H9 (cell line): ENCODE data around the gene AMMECR1. TPM values are rescaled to one million over a fixed set of nuclear protein-coding genes. Genes with fewer than 3 reads are reported as not detected.

ENCODE experiments used
- DNase-seq: peaks from one replicate; pipeline ENCODE4 v3.0.0-alpha.2; 2017
- H2AFZ ChIP-seq: one replicate; pipeline ENCODE4 v1.6.1; 2013; ENCODE audit warnings: mild to moderate bottlenecking, low read length, control low read depth, moderate library complexity
- H2AK5ac ChIP-seq: 2 replicates; pipeline ENCODE4 v1.6.1; 2013; ENCODE audit warnings: low read length, control low read depth, mixed read lengths; ENCODE audit not compliant: insufficient read length
- H2BK120ac ChIP-seq: one replicate; pipeline ENCODE4 v1.6.1; 2013; ENCODE audit warnings: low read depth, mild to moderate bottlenecking, low read length, control low read depth, inconsistent platforms; ENCODE audit not compliant: poor library complexity, severe bottlenecking
- H2BK12ac ChIP-seq: 2 replicates; pipeline ENCODE4 v1.6.1; 2013; ENCODE audit warnings: low read length, control low read depth, mixed read lengths, low read depth; ENCODE audit not compliant: insufficient read length
- H2BK15ac ChIP-seq: 2 replicates; pipeline ENCODE4 v1.6.1; 2013; ENCODE audit warnings: low read depth, low read length, control low read depth
- H2BK20ac ChIP-seq: one replicate; pipeline ENCODE4 v1.6.1; 2013; ENCODE audit warnings: low read depth, mild to moderate bottlenecking, low read length, control low read depth, inconsistent platforms; ENCODE audit not compliant: poor library complexity, severe bottlenecking
- H2BK5ac ChIP-seq: 2 replicates; pipeline ENCODE4 v1.6.1; 2013; ENCODE audit warnings: low read length, control low read depth, mixed read lengths; ENCODE audit not compliant: insufficient read length
- H3K14ac ChIP-seq: 2 replicates; pipeline ENCODE4 v1.6.1; 2013; ENCODE audit warnings: low read length, control low read depth; ENCODE audit not compliant: insufficient read depth
- H3K18ac ChIP-seq: 2 replicates; pipeline ENCODE4 v1.6.1; 2013; ENCODE audit warnings: low read depth, mild to moderate bottlenecking, mixed read lengths, low read length, control low read depth; ENCODE audit not compliant: insufficient read length
- H3K23ac ChIP-seq: 2 replicates; pipeline ENCODE4 v1.6.1; 2013; ENCODE audit warnings: low read length, control low read depth, mixed read lengths, low read depth; ENCODE audit not compliant: insufficient read length
- H3K23me2 ChIP-seq: 2 replicates; pipeline ENCODE4 v1.6.1; 2013; ENCODE audit warnings: low read depth, mild to moderate bottlenecking, mixed read lengths, low read length, control low read depth; ENCODE audit not compliant: insufficient read length, poor library complexity, severe bottlenecking
- H3K27ac ChIP-seq: 2 replicates; pipeline ENCODE4 v1.5.1; 2013; ENCODE audit warnings: low read length, control low read depth, mixed read lengths, low read depth; ENCODE audit not compliant: insufficient read length
- H3K27me3 ChIP-seq: 2 replicates; pipeline ENCODE4 v1.6.1; 2013; ENCODE audit warnings: low read length, control low read depth, inconsistent platforms; ENCODE audit not compliant: insufficient read depth
- H3K4ac ChIP-seq: 2 replicates; pipeline ENCODE4 v1.6.1; 2013; ENCODE audit warnings: low read depth, mild to moderate bottlenecking, control low read depth, inconsistent platforms, low read length, moderate library complexity
- H3K4me1 ChIP-seq: 2 replicates; pipeline ENCODE4 v1.6.1; 2013; ENCODE audit warnings: low read length, control low read depth, inconsistent platforms; ENCODE audit not compliant: insufficient read depth
- H3K4me2 ChIP-seq: 2 replicates; pipeline ENCODE4 v1.6.1; 2013; ENCODE audit warnings: low read length, control low read depth, mixed read lengths; ENCODE audit not compliant: insufficient read length, insufficient read depth
- H3K56ac ChIP-seq: 2 replicates; pipeline ENCODE4 v1.6.1; 2013; ENCODE audit warnings: low read depth, mild to moderate bottlenecking, mixed read lengths, low read length, control low read depth; ENCODE audit not compliant: insufficient read length
- H3K79me1 ChIP-seq: 2 replicates; pipeline ENCODE4 v1.6.1; 2013; ENCODE audit warnings: low read depth, mild to moderate bottlenecking, moderate library complexity, low read length, control low read depth, inconsistent platforms; ENCODE audit not compliant: insufficient read depth, poor library complexity, severe bottlenecking
- H3K79me2 ChIP-seq: 2 replicates; pipeline ENCODE4 v1.6.1; 2013; ENCODE audit warnings: low read length, control low read depth, inconsistent platforms; ENCODE audit not compliant: insufficient read depth
- H3K9ac ChIP-seq: 2 replicates; pipeline ENCODE4 v1.6.1; 2013; ENCODE audit warnings: low read length, control low read depth, mixed read lengths; ENCODE audit not compliant: insufficient read length; ENCODE audit errors: extremely low read depth
- H3K9me3 ChIP-seq: one replicate; pipeline ENCODE4 v1.6.1; 2013; ENCODE audit warnings: low read depth, low read length, inconsistent platforms; ENCODE audit not compliant: control insufficient read depth
- H3T11ph ChIP-seq: one replicate; pipeline ENCODE4 v1.6.1; 2013; ENCODE audit warnings: mild to moderate bottlenecking, low read length, control low read depth, inconsistent platforms
- H4K20me1 ChIP-seq: one replicate; pipeline ENCODE4 v1.6.1; 2013; ENCODE audit not compliant: control insufficient read depth, insufficient read length, insufficient read depth
- H4K5ac ChIP-seq: 2 replicates; pipeline ENCODE4 v1.6.1; 2013; ENCODE audit warnings: low read depth, mild to moderate bottlenecking, mixed read lengths, low read length, control low read depth; ENCODE audit not compliant: insufficient read length
- H4K8ac ChIP-seq: replicated peaks from 2 replicates; pipeline ENCODE4 v1.6.1; 2013; ENCODE audit warnings: low read length, control low read depth, mixed read lengths, low read depth; ENCODE audit not compliant: insufficient read length
- H4K91ac ChIP-seq: 2 replicates; pipeline ENCODE4 v1.6.1; 2013; ENCODE audit warnings: low read depth, mild to moderate bottlenecking, moderate library complexity, mixed read lengths, low read length, control low read depth; ENCODE audit not compliant: insufficient read length
- H3K27ac Mint-ChIP-seq, 3 experiments: 2 replicates in 2 of 3; 3 replicates in 1 of 3; pipeline ENCODE4 v1.8.0; 2020 to 2021; ENCODE audit warnings: mixed read lengths in 3 of 3, mild to moderate bottlenecking in 1 of 3, moderate library complexity in 1 of 3
- H3K27me3 Mint-ChIP-seq: 2 replicates; pipeline ENCODE4 v1.8.0; 2021; ENCODE audit warnings: low read depth, mild to moderate bottlenecking, moderate library complexity, mixed read lengths
- H3K36me3 Mint-ChIP-seq, 3 experiments: 2 replicates in 2 of 3; 3 replicates in 1 of 3; pipeline ENCODE4 v1.8.0; 2020 to 2021; ENCODE audit warnings: low read depth in 3 of 3, mixed read lengths in 3 of 3; ENCODE audit not compliant: insufficient read depth in 1 of 3
- H3K4me1 Mint-ChIP-seq, 2 experiments: 2 replicates each; pipeline ENCODE4 v1.8.0; 2020; ENCODE audit warnings: mixed read lengths in 2 of 2
- H3K4me3 Mint-ChIP-seq, 2 experiments: 2 replicates in 1 of 2; 3 replicates in 1 of 2; pipeline ENCODE4 v1.8.0; 2020 to 2021; ENCODE audit warnings: mild to moderate bottlenecking in 2 of 2, mixed read lengths in 2 of 2, moderate library complexity in 1 of 2
- H3K9me3 Mint-ChIP-seq, 2 experiments: 2 replicates in 1 of 2; 3 replicates in 1 of 2; pipeline ENCODE4 v1.8.0; 2020; ENCODE audit warnings: mild to moderate bottlenecking in 2 of 2, mixed read lengths in 2 of 2, moderate library complexity in 1 of 2
- WGBS: extraction: QIAGEN DNeasy Blood & Tissue Kit; methylation state at CpG from one replicate; pipeline ENCODE4 v1.1.7; 2013; ENCODE audit warnings: missing lambda C conversion rate, low lambda C conversion rate, mixed read lengths; ENCODE audit not compliant: insufficient read length; ENCODE audit errors: extremely low coverage; 5-methylcytosine and 5-hydroxymethylcytosine counted together
- total RNA-seq: library from RNA; stranded (reverse); gene quantifications from 2 replicates; pipeline ENCODE4 v1.2.1, GENCODE V29; 2021
- TF ChIP-seq, protein P1 (sequence below): fragments of 200-600 bp; sonication (generic); conservative IDR thresholded peaks from 3 replicates; pipeline ENCODE4 v1.8.0; 2021; ENCODE audit warnings: antibody characterized with exemption, mild to moderate bottlenecking

Gene AMMECR1
- total RNA-seq, 1 experiment from 2014 or later, result 28.5 TPM

DNA sequence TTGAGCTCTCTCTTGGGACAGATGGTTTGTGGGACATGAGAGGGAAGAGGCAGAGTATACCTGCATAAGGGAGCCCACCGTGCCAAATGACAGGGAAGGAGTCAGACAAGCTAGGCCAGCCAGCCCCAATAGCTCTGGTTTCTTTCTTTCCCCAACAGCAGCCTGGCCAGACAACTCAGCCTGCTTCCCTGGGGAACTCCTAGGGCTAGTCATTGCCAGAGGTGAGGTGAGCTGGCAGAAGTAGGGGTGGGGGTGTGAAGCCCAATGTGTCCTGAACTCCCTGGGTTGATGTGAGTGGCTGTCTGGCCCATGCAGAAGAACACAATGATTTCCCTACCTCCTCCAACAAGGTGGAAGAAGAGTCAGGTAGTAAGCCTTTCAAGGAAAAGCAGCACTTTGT is 135.5 kb downstream of the AMMECR1 start:
- Histone ChIP-seq H3K9me3 (no peaks in the 10 kb centered on the region), H3K4me2 (no peak overlapping the region), H3K79me1 (no peaks in the 10 kb centered on the region), H3K27ac (no peak overlapping the region), H3K27me3 (no peaks in the 10 kb centered on the region), H3K23ac (no peak overlapping the region), H4K8ac (no peak overlapping the region), H3K9ac (peak overlapping the region; percentile 28), H2BK15ac (no peak overlapping the region), H3K23me2 (no peaks in the 10 kb centered on the region), H2BK20ac (no peak overlapping the region), H4K91ac (no peak overlapping the region), H3K79me2 (no peaks in the 10 kb centered on the region), H3K4ac (no peak overlapping the region), H2BK12ac (no peak overlapping the region), H4K5ac (no peak overlapping the region), H3K18ac (no peak overlapping the region), H2AK5ac (no peak overlapping the region), H2BK5ac (peak overlapping the region; percentile 31), H3K14ac (no peak overlapping the region), H3K4me1 (peaks cover 4% of the 10 kb centered on the region; the same call in 1 of the 2 replicates), H3T11ph (no peak overlapping the region), H2AFZ (no peak overlapping the region), H4K20me1 (no peaks in the 10 kb centered on the region), H3K56ac (no peak overlapping the region), H2BK120ac (no peak overlapping the region)
- DNase-seq, result no peak
- WGBS, result no CpG with 5 or more reads among the region's 1 CpG
- Mint-ChIP-seq H3K36me3 (peaks cover 7 to 16% (median 7%) of the 10 kb centered on the region in 3 experiments; a peak in 6 of 7 replicates), H3K27me3 (no peaks in the 10 kb centered on the region), H3K4me1 (peaks cover 24 to 31% of the 10 kb centered on the region in 2 experiments), H3K27ac (peak overlapping the region in 1 of 3 experiments; percentile 23; a peak in 1 of 7 replicates), H3K9me3 (peaks cover 6 to 7% of the 10 kb centered on the region in 2 experiments; a peak in 4 of 5 replicates), H3K4me3 (no peak overlapping the region)
- TF ChIP-seq, protein P1, sequence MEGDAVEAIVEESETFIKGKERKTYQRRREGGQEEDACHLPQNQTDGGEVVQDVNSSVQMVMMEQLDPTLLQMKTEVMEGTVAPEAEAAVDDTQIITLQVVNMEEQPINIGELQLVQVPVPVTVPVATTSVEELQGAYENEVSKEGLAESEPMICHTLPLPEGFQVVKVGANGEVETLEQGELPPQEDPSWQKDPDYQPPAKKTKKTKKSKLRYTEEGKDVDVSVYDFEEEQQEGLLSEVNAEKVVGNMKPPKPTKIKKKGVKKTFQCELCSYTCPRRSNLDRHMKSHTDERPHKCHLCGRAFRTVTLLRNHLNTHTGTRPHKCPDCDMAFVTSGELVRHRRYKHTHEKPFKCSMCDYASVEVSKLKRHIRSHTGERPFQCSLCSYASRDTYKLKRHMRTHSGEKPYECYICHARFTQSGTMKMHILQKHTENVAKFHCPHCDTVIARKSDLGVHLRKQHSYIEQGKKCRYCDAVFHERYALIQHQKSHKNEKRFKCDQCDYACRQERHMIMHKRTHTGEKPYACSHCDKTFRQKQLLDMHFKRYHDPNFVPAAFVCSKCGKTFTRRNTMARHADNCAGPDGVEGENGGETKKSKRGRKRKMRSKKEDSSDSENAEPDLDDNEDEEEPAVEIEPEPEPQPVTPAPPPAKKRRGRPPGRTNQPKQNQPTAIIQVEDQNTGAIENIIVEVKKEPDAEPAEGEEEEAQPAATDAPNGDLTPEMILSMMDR, result no peak
